Occipital lobe (tissue), 3 donors: Measurements from ENCODE around the gene NPIPA8. TPM values are rescaled to one million over a fixed set of nuclear protein-coding genes. Genes with fewer than 3 reads are reported as not detected.
"Not testable (repeated sequence)": the region's sequence is repeated elsewhere in the genome, so short reads cannot be mapped to it uniquely, and the experiment has no call there.

ENCODE experiments used
- DNase-seq: peaks from one replicate; lab custom pipeline; 2025; lab: John Stamatoyannopoulos, UW
- small RNA-seq: library from RNA; depleted of rRNA; stranded (forward); fragments of <200 nt; gene quantifications from one replicate; pipeline ENCODE3, GENCODE V24; 2014
- total RNA-seq: library from RNA; depleted of rRNA; stranded (reverse); fragments of >200 nt; gene quantifications from one replicate; pipeline ENCODE4 v1.2.3, GENCODE V29; 2014

The NPIPA8 gene
- total RNA-seq, 1 donor from 2014 or later = 1.4 TPM

GRCh38 chr16:18280319-18280718 is 56.2 kb downstream of the NPIPA8 start:
- not testable (repeated sequence) for DNase-seq

- DNase-seq = not testable (repeated sequence)
These were observed 59.8 kb downstream of the NPIPA8 start for GRCh38 chr16:18276756-18277155.

GRCh38 chr16:18270171-18270570 is 66.4 kb downstream of the NPIPA8 start:
- not testable (repeated sequence) for DNase-seq

Small RNA genes lying within 50 kb of the gene (small RNA-seq; reads per million reads assigned to genes)
- gene AC126755.6 (not detected), gene MIR6511A4 (not detected), gene MIR6770-3 (not detected)

Other genes with a start within 250 kb of the NPIPA8 start
- gene NOMO2, start 225.4 kb upstream of the NPIPA8 start, total RNA-seq = 78.8 TPM